ENCODE measurements around the gene TLR1.
A peak's percentile ranks its signal among the peaks of the same experiment; 100 is the strongest.
"Not testable (repeated sequence)": the region's sequence is repeated elsewhere in the genome, so short reads cannot be mapped to it uniquely, and the experiment has no call there.

TLR1 gene

GRCh38 chr4:38774181-38774955 lies 30.2 kb downstream of the TLR1 start:
- no peak for DNase-seq (ENCODE audit: low spot score)

- DNase-seq (ENCODE audit: low spot score), result not testable (repeated sequence)
Observed at GRCh38 chr4:38770281-38770680, 34.3 kb downstream of the TLR1 start.

GRCh38 chr4:38769857-38770256 lies 34.7 kb downstream of the TLR1 start:
- no peak for DNase-seq (ENCODE audit: low spot score)

DNA sequence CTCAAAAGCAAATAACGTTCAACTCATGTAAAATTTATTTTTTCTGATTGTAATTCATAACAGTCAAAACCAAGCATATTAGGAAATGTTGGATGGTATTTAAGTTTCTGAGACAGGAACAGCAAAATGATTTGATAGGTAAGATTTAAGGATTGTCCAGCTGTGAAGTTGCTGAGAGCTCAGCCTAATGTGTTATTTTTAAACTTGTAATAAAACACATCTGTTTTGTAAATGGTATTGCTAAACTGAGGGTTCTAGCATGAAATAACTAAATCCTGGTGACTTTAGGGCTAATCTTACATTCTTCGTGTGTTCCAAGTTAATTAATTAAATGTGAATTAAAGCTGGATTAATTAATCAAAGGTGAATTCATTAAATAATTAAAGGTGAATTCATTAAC lies 35.1 kb downstream of the TLR1 start:
- DNase-seq (ENCODE audit: low spot score), result no peak

- no peak for DNase-seq (ENCODE audit: low spot score)
Observed at GRCh38 chr4:38768968-38769394, 35.6 kb downstream of the TLR1 start.

DNA sequence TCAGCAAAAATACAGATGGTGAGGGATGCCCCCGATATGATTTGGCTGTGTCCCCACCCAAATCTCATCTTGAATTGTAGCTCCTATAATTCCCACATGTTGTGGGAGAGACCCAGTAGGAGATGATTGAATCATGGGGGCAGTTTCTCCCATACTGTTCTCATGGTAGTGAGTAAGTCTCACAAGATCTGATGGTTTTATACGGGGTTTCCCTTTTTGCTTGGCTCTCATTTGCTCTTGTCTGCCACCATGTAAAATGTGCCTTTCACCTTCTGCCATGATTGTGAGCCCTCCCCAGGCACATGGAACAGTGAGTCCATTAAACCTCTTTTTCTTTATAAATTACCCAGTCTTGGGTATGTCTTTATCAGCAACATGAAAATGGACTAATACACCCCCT lies 37.7 kb downstream of the TLR1 start:
- DNase-seq (ENCODE audit: low spot score), result not testable (repeated sequence)

DNA sequence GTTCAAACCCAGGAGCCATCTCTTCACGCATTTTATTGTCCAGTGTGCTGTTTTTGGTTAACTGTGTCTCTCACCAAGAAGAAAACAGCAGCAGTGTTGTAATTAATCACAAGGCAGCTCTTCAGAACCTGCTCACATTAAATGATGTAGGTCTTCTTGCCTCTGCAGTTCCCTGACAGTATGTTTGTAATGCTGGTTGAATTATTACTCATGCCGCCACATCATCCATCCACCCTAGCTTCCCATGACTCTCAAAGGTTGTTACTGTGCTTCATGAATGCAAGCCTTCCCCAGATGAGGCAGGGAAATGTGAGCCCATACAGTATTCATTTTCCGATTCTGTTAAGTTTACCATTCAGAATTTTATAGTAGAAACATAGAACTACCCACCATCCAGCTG lies 39.2 kb downstream of the TLR1 start:
- no peak for DNase-seq (ENCODE audit: low spot score)

GRCh38 chr4:38764277-38764676 lies 40.3 kb downstream of the TLR1 start:
- DNase-seq (ENCODE audit: low spot score), result no peak

- no peak for DNase-seq (ENCODE audit: low spot score)
Observed at GRCh38 chr4:38762560-38762959, 42.0 kb downstream of the TLR1 start.

DNA sequence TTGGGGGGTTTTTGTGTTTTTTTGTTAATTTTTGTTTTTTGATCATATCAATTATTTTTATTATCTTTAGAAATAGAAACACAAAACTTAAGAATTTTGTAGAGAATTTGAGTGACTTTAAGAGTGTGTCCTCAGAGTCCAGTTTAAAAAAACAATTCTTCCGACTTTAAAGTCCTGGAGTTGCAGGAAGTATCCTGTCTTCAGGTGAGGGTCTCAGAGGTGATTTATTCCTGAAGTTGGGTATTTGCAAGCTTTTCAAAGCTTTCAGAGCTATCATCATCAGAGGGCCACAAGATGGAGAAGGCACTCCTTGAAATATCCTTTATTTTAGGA lies 44.8 kb downstream of the TLR1 start:
- no peak for DNase-seq (ENCODE audit: low spot score)

DNA sequence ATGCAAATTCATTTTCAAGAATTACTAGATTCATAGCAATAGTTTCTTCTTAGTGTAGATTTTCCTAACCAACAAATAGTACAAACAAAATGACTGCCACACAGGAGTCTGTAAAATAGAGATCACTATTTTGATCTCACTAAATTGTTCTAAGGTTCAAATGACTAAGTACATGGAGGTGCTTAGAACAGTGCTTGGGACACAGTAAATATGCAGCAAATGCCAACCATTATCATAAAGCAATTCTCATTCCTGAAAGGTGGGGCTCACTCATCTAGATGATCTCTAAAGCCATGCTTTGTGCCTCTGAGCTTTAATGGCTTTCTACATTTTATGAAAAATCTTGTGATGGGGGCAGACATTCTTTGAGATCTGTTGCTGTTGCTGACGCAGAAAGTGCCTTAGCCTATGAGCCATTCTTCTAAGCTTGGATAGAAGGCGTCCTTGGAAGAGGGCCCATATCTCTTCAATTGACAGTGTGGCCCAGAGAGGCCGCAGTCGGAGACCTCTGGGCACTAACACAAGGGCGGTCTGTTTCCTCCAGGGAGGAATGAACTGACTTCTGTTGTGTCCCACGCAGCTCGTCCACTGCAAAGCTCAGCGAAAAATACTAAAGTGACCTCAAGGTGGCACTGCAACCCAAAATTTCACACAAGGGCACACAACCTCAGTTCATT lies 45.3 kb downstream of the TLR1 start:
- DNase-seq (ENCODE audit: low spot score), result peak; percentile 74

GRCh38 chr4:38757945-38758600 lies 46.5 kb downstream of the TLR1 start:
- peak; percentile 21 for DNase-seq (ENCODE audit: low spot score)

- no peak for DNase-seq (ENCODE audit: low spot score)
Observed at GRCh38 chr4:38752941-38753806, 51.4 kb downstream of the TLR1 start.

DNA sequence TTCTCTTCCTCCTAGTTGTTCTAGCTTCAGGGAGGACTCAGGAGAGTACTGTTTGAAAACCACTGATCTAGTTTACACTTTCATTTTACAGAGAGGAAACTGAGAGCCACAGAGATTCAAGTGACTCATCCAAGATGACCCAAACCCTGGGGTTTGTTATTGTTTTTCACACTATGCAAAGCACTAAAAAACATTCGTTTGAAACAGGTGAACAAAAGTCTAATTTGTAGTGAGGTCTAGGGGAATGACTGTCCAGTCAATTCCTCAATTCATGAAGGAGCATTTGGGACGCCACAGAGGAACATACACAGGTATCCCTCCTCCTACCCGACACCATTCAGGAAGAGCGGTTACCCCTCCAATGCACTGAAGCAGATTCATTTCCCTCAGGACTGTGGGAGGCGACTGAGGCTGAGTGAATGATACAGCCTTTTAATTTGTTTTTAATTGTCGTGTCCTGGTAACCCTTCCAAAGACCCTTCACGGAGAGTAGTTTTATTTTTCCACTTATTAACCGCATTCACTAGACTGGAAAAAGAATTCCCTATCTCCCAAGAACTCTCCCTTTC lies 52.1 kb downstream of the TLR1 start:
- DNase-seq (ENCODE audit: low spot score), result peak; percentile 10

DNA sequence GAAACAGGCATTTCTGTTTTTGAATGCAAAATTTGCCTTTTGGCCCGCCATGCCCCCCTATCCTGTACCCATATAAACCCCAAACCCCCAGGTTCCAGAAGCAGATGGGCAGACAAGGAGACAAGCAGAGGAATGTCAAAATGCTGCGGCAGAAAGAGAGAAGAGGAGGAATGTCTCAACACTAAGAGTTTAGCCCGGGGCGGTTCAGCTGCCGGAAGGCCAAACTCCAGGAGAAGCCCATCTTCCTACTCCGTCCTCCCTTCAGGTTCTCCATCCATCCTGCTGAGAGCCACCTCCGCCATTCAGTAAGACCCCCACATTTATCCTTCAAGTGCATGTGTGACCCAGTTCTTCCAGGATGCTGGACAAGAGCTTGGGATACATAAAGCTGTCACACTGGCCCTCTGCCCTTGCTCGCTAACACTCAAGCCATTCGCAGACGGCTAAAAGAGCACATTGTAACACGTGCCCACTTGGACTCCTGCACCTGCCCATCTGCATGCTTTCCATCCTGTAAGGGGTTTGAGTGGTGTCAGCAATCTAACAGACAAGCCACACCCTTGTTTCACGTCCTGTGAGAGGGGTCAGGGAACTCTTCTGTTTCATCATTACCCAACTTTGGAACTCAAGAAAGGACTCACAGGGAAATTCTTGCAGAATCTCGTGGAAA lies 53.1 kb downstream of the TLR1 start:
- DNase-seq (ENCODE audit: low spot score), result no peak

DNA sequence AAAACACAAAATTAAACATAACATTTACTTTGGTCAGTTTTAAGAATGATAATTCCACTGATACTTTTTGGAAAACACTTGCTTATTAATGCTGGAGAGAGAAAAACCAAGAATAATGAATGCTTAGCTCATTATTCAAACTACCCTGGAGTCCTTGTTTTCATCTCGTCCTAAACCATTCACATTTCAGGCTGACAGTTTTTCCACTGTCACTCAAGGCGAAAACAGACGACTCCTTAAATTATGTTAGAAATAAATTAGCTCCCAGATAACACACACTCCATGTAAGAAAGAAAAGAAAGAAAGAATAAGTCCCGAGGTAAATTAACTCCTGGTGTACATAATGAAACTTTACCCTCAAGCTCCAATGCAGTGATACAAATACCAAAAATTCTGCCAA lies 55.3 kb downstream of the TLR1 start:
- no peak for DNase-seq (ENCODE audit: low spot score)

DNA sequence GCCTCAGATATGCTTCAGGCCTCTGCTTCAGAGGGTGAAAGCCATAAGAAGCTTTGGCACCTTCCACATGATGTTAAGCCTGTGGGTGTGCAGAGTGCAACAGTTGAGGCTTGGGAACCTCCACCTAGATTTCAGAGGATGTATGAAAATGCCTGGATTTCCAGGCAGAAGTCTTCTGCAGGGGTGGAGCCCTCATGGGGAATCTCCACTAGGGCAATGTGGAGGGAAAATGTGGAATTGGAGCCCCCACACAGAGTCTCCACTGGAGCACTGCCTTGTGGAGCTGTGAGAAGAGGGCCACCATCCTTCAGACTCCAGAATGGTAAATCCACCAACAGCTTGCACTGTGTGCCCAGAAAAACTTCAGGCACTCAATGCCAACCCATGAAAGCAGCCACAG lies 57.0 kb downstream of the TLR1 start:
- no peak for DNase-seq (ENCODE audit: low spot score)

Measured in CD4-positive, alpha-beta T cell treated with Interleukin-2 at 100 ng/mL for 4 hours (primary cell).